Vagina (tissue), 2 donors: Measurements from ENCODE around the gene SELE.

ENCODE experiments used
- POLR2A ChIP-seq, 2 donors: fragments of 450-650 bp; IDR thresholded peaks; one replicate each; pipeline ENCODE4 v1.6.1; 2017; ENCODE audit warnings: antibody characterized with exemption in 2 of 2, mild to moderate bottlenecking in 2 of 2, moderate library complexity in 2 of 2
- POLR2AphosphoS5 ChIP-seq, 2 donors: sonication (generic); formaldehyde crosslinking; IDR thresholded peaks; one replicate each; pipeline ENCODE4 v1.9.0; 2017; ENCODE audit warnings: antibody characterized with exemption in 2 of 2, mild to moderate bottlenecking in 2 of 2, low read depth in 1 of 2; ENCODE audit not compliant: insufficient read depth in 1 of 2
- TF ChIP-seq, protein P1 (sequence below), 3 experiments: fragments of 450-650 bp in 2 of 3; fragments of 200-600 bp in 1 of 3; sonication (generic) in 1 of 3; IDR thresholded peaks; one replicate each; pipeline ENCODE4 v1.5.1; 2017 to 2019; ENCODE audit warnings: antibody characterized with exemption in 3 of 3, mild to moderate bottlenecking in 2 of 3, moderate library complexity in 2 of 3

DNA sequence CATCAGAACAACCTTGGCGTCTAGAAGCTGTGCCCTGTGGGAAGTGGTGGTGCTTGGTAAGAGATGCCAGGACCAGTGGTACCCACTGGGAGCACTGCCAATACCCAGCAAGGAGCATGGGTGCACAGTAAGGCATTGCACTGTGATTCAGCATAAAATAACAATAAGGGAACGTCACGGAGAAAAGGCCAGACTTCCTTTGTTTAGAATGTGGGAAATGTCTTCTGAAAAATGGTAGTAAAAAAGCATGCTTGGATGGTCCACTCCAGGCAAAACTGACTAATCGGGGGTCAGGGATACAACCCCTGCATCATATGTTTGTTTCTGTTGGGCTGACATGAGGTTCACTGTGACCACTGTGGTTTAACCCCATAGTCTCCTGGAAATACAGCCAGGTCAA, 46.1 kb upstream of the SELE start:
- TF ChIP-seq, protein P1, sequence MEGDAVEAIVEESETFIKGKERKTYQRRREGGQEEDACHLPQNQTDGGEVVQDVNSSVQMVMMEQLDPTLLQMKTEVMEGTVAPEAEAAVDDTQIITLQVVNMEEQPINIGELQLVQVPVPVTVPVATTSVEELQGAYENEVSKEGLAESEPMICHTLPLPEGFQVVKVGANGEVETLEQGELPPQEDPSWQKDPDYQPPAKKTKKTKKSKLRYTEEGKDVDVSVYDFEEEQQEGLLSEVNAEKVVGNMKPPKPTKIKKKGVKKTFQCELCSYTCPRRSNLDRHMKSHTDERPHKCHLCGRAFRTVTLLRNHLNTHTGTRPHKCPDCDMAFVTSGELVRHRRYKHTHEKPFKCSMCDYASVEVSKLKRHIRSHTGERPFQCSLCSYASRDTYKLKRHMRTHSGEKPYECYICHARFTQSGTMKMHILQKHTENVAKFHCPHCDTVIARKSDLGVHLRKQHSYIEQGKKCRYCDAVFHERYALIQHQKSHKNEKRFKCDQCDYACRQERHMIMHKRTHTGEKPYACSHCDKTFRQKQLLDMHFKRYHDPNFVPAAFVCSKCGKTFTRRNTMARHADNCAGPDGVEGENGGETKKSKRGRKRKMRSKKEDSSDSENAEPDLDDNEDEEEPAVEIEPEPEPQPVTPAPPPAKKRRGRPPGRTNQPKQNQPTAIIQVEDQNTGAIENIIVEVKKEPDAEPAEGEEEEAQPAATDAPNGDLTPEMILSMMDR (IDR thresholded peaks at IDR 0.05) = no peak
- TF ChIP-seq POLR2AphosphoS5 (IDR thresholded peaks at IDR 0.05; ENCODE audit: insufficient read depth in 1 of 2, low read depth in 1 of 2) (no peak), POLR2A (IDR thresholded peaks at IDR 0.05) (no peak)
